HCT116 (cell line): Measurements from ENCODE around the gene TNNI2. TPM values are rescaled to one million over a fixed set of nuclear protein-coding genes. Genes with fewer than 3 reads are reported as not detected.
"Not testable (repeated sequence)": the region's sequence is repeated elsewhere in the genome, so short reads cannot be mapped to it uniquely, and the experiment has no call there.

Source experiments
- ATAC-seq: fragments of 200-7000 bp; cut with Tn5 transposase; 2 replicates; pipeline ENCODE4 v1.9.1; 2020; ENCODE audit warnings: mild to moderate bottlenecking, moderate library complexity
- BruUV-seq: library from RNA; stranded (reverse); fragments of 400-500 nt; replicated peaks from 2 replicates; lab custom pipeline; 2021; lab: Mats Ljungman, UMichigan
- CTCF ChIA-PET: fragments of 300-600 bp; sonication (Branson Sonifier 250); formaldehyde crosslinking; loops from one replicate; lab custom pipeline; 2021; ENCODE audit warnings: antibody characterized with exemption; lab: Charles Lee
- POLR2A ChIA-PET: fragments of 300-600, 350-600 bp; sonication (Branson Sonifier 250); formaldehyde crosslinking; loops from one replicate; lab custom pipeline; 2021; ENCODE audit warnings: antibody characterized with exemption; lab: Charles Lee
- RAD21 ChIA-PET, 2 experiments: fragments of 300-600 bp; sonication (Branson Sonifier 250); formaldehyde crosslinking; loops; one replicate each; lab custom pipeline; 2023; ENCODE audit warnings: low total read pairs in 2 of 2; ENCODE audit not compliant: uncharacterized antibody in 2 of 2, unreplicated experiment in 2 of 2, low non-redundant PET in 1 of 2; lab: Charles Lee
- DNase-seq: peaks from one replicate; pipeline ENCODE4 v3.0.0-alpha.2; 2010; ENCODE audit warnings: low read depth, low spot score
- H2AFZ ChIP-seq: fragments of 200-600 bp; shearing (Covaris generic), sonication (generic); 2 replicates; pipeline ENCODE4 v1.6.1; 2017; ENCODE audit warnings: low read depth, mixed run types, mixed read lengths, antibody characterized with exemption, low read length; ENCODE audit not compliant: poor library complexity, severe bottlenecking
- H3K27ac ChIP-seq: 2 replicates; pipeline ENCODE4 v1.5.1; 2012; ENCODE audit warnings: low read depth, low read length
- H3K27me3 ChIP-seq: fragments of 200-600 bp; sonication (generic); 2 replicates; pipeline ENCODE4 v1.6.1; 2016; ENCODE audit warnings: mixed run types, low read length, mixed read lengths; ENCODE audit not compliant: insufficient read depth
- H3K36me3 ChIP-seq, 2 experiments: fragments of 200-500 bp in 1 of 2; fragments of 200-600 bp in 1 of 2; sonication (Bioruptor generic) in 1 of 2; sonication (generic) in 1 of 2; 2 replicates each; pipeline versions ENCODE4 v1.5.1 to v1.6.1; 2014 to 2016; ENCODE audit warnings: low read length in 2 of 2, inconsistent platforms in 1 of 2, mixed read lengths in 1 of 2, mixed run types in 1 of 2; ENCODE audit not compliant: insufficient read depth in 2 of 2, control insufficient read depth in 1 of 2
- H3K4me1 ChIP-seq, 2 experiments: fragments of 200-600 bp in 1 of 2; sonication (generic) in 1 of 2; 2 replicates each; pipeline versions ENCODE4 v1.5.1 to v1.6.1; 2012 to 2017; ENCODE audit warnings: low read length in 2 of 2, inconsistent platforms in 1 of 2, mild to moderate bottlenecking in 1 of 2, mixed read lengths in 1 of 2, mixed run types in 1 of 2, moderate library complexity in 1 of 2; ENCODE audit not compliant: insufficient read depth in 2 of 2, control insufficient read depth in 1 of 2
- H3K4me2 ChIP-seq: fragments of 200-600 bp; sonication (generic); 2 replicates; pipeline ENCODE4 v1.6.1; 2017; ENCODE audit warnings: mixed run types, low read length, mixed read lengths
- H3K4me3 ChIP-seq, 2 experiments: fragments of 200-600 bp in 1 of 2; sonication (generic) in 1 of 2; replicated peaks in 1 of 2; 2 replicates each; pipeline ENCODE4 v1.5.1; 2011 to 2016; ENCODE audit warnings: low read length in 2 of 2, control low read depth in 1 of 2, low read depth in 1 of 2, mild to moderate bottlenecking in 1 of 2, mixed read lengths in 1 of 2, mixed run types in 1 of 2
- H3K79me2 ChIP-seq: fragments of 200-600 bp; sonication (generic); 2 replicates; pipeline ENCODE4 v1.6.1; 2017; ENCODE audit warnings: mild to moderate bottlenecking, mixed run types, low read length, moderate library complexity, mixed read lengths; ENCODE audit not compliant: insufficient read depth
- H3K9ac ChIP-seq: fragments of 200-600 bp; sonication (generic); 2 replicates; pipeline ENCODE4 v1.6.1; 2016; ENCODE audit warnings: low read length, mixed read lengths
- H3K9me2 ChIP-seq: fragments of 200-600 bp; sonication (generic), shearing (Covaris generic); 2 replicates; pipeline ENCODE4 v1.6.1; 2017; ENCODE audit warnings: mixed run types, mild to moderate bottlenecking, moderate library complexity; ENCODE audit not compliant: insufficient read depth
- H3K9me3 ChIP-seq, 2 experiments: fragments of 200-500 bp in 1 of 2; fragments of 200-600 bp in 1 of 2; sonication (Bioruptor generic) in 1 of 2; sonication (generic) in 1 of 2; 2 replicates each; pipeline ENCODE4 v1.6.1; 2014 to 2017; ENCODE audit warnings: low read length in 2 of 2, mixed read lengths in 2 of 2, inconsistent platforms in 1 of 2, low read depth in 1 of 2, mild to moderate bottlenecking in 1 of 2, mixed run types in 1 of 2, moderate library complexity in 1 of 2; ENCODE audit not compliant: control insufficient read depth in 1 of 2, insufficient read depth in 1 of 2
- H4K20me1 ChIP-seq: fragments of 200-600 bp; sonication (generic), shearing (Covaris generic); 2 replicates; pipeline ENCODE4 v1.6.1; 2017; ENCODE audit warnings: mixed run types, mild to moderate bottlenecking, moderate library complexity; ENCODE audit not compliant: insufficient read depth
- CBX3 ChIP-seq: IDR thresholded peaks from 2 replicates; pipeline ENCODE4 v1.6.1; 2012; ENCODE audit warnings: low read depth
- CTCF ChIP-seq, 3 experiments: fragments of 200-600 bp in 1 of 3; sonication (generic) in 1 of 3; IDR thresholded peaks in 2 of 3; conservative IDR thresholded peaks in 1 of 3; 2 replicates each; pipeline ENCODE4 v1.5.1; 2012 to 2017; ENCODE audit warnings: low read depth in 2 of 3, low read length in 2 of 3, antibody characterized with exemption in 1 of 3, borderline replicate concordance in 1 of 3, control low read depth in 1 of 3, mild to moderate bottlenecking in 1 of 3, mixed read lengths in 1 of 3, mixed run types in 1 of 3, moderate library complexity in 1 of 3; ENCODE audit not compliant: insufficient read depth in 1 of 3
- EGR1 ChIP-seq: IDR thresholded peaks from 2 replicates; pipeline ENCODE4 v1.6.1; 2012; ENCODE audit warnings: low read depth
- EZH2phosphoT487 ChIP-seq: fragments of 200-600 bp; IDR thresholded peaks from 2 replicates; pipeline ENCODE4 v1.6.1; 2018; ENCODE audit warnings: antibody characterized with exemption, borderline replicate concordance
- POLR2A ChIP-seq: IDR thresholded peaks from 2 replicates; pipeline ENCODE4 v1.7.0; 2011; ENCODE audit warnings: borderline replicate concordance; ENCODE audit not compliant: insufficient read depth, insufficient read length; ENCODE audit errors: extremely low read depth
- REST ChIP-seq: IDR thresholded peaks from 2 replicates; pipeline ENCODE4 v1.6.1; 2012; ENCODE audit warnings: low read depth
- SP1 ChIP-seq: IDR thresholded peaks from 2 replicates; pipeline ENCODE4 v1.6.1; 2012; ENCODE audit warnings: low read depth
- YY1 ChIP-seq: IDR thresholded peaks from 2 replicates; pipeline ENCODE4 v1.6.1; 2011; ENCODE audit warnings: low read length, low read depth, moderate library complexity, mild to moderate bottlenecking; ENCODE audit not compliant: insufficient replicate concordance; ENCODE audit errors: extremely low read depth
- ZFX ChIP-seq: fragments of 450-650 bp; IDR thresholded peaks from 2 replicates; pipeline ENCODE4 v1.6.1; 2017
- intact Hi-C: fragments of 100-400 bp; cut with micrococcal nuclease; formaldehyde crosslinking; loops from 2 replicates; pipeline ENCODE4 v1.10.0; 2022
- total RNA-seq: library from RNA; stranded (reverse); gene quantifications from one replicate; pipeline ENCODE4 v1.2.1, GENCODE V29; 2021; ENCODE audit not compliant: unreplicated experiment

TNNI2 gene
- total RNA-seq, 1 experiment from 2014 or later = not detected

GRCh38 chr11:1803246-1803645 lies 35.5 kb upstream of the TNNI2 start:
- Histone ChIP-seq H3K36me3 (no peaks in the 10 kb centered on the region), H3K9me2 (no peaks in the 10 kb centered on the region), H3K27me3 (no peaks in the 10 kb centered on the region), H3K79me2 (no peaks in the 10 kb centered on the region), H3K4me2 (no peak overlapping the region), H3K9ac (no peak overlapping the region), H3K27ac (no peak overlapping the region), H3K9me3 (no peaks in the 10 kb centered on the region), H4K20me1 (no peaks in the 10 kb centered on the region), H3K4me1 (no peaks in the 10 kb centered on the region)
- CTCF ChIA-PET = no interaction called here
- DNase-seq = no peak
- POLR2A ChIA-PET = no interaction called here
- no TSS peak for BruUV-seq
- RAD21 ChIA-PET = no interaction called here
- intact Hi-C loops = no loop called here
- ATAC-seq = no peak
- TF ChIP-seq SP1 (no peak), ZFX (no peak), CBX3 (no peak), REST (no peak), EZH2phosphoT487 (no peak), EGR1 (no peak), YY1 (no peak), CTCF (IDR thresholded peaks at IDR 0.05 in 2 of 3, conservative IDR thresholded peaks at IDR 0.05 in 1 of 3; ENCODE audit: borderline replicate concordance in 1 of 3, insufficient read depth in 1 of 3, low read depth in 2 of 3, low read length in 2 of 3) (no peak), POLR2A (no peak)
- TF ChIP-seq, all 23 proteins: peak for 0
- H3K4me3 ChIP-seq = no peak overlapping the region
- H2AFZ ChIP-seq = no peak overlapping the region

DNA sequence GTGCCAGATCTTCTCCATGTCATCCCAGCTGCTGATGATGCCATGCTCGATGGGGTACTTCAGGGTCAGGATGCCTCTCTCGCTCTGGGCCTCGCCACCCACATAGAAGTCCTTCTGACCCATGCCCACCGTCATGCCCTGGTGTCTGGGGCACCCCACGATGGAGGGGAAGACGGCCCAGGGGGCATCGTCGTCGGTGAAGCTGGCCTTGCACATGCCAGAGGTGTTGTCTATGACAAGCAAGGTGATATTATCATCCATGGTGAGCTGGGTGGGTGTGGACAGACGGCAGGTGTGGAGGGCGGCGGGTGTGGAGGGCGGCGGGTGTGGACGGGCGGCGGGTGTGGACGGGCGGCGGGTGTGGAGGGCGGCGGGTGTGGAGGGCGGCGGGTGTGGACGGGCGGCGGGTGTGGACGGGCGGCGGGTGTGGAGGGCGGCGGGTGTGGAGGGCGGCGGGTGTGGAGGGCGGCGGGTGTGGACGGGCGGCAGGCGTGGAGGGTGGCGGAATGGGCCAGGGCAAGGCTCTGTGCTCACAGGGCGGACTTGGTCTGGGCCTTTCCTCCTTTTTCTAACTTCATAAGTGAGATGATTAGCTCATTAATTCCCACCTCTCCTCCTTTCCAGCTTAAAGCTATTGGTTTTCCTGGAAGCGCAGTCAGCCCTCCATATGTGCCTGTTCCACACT lies 34.8 kb upstream of the TNNI2 start:
- H3K9me2 ChIP-seq, H3K27me3 ChIP-seq, RAD21 ChIA-PET, H3K4me2 ChIP-seq, DNase-seq, H4K20me1 ChIP-seq, H3K4me1 ChIP-seq, H3K79me2 ChIP-seq, POLR2A ChIA-PET, H3K4me3 ChIP-seq, H3K9ac ChIP-seq, BruUV-seq, ATAC-seq, H3K9me3 ChIP-seq, H3K36me3 ChIP-seq, H3K27ac ChIP-seq, H2AFZ ChIP-seq, intact Hi-C loops: not testable (repeated sequence)
- CTCF ChIA-PET = interaction anchor here (1.0 kb wide), 1 partner anchor 29 kb away, joined by 3 read pairs; no protein-coding TSS in a partner anchor
